Activated CD4-positive, CD25-positive, alpha-beta regulatory T cell treated with anti-CD3 and anti-CD28 coated beads, Interleukin-2, amount 50 U/mL, for 16 hours (primary cell): Measurements from ENCODE around the gene LRBA.
"Not testable (repeated sequence)": the region's sequence is repeated elsewhere in the genome, so short reads cannot be mapped to it uniquely, and the experiment has no call there.

Source experiments
- DNase-seq: peaks from one replicate; pipeline ENCODE4 v3.0.0-alpha.2; 2020; ENCODE audit warnings: low read depth, low spot score

LRBA gene

DNA sequence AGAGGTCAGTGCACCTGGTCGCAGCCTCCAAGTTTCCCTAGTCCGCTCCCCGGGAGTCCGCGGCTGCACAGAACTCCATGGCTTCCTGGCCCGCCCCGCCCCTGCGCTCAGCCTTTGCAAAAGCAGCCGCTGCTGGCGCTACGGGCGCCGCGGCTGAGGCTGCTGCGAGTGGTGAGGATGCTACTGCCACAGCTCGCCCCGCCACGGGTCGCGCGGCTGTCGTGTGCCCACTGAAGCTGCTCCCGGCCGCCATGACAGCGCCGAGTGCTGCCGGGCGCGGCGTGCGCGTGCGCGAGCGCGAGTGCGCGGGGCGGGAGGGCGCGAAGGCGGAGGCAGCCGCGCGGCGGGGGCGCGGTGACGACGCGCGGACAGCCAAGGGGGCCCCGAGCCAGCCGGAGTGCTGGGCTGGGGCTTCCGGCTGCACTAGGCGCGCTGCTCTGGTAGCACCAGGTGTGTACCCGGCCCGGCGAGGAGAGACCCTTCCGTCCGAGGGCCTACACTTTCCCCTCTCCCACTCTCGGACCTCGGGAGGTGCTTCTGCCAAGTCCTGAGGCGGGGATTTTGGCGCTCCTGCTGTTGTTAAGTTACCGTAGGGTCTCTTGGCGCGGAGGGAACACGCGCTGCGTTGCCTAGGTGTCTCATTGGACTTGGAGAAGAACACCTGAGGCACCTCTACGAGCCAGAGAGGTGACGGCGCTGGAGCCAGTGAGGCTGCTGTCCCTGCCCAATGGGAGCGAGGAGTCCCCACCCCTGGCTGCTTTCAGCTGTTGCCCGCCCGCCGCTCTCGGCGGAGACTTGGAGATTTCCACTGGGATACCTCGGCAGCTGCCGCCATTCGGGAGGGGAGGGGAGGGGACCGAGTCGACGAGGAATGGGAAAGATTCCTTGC lies 619 bp upstream of the LRBA start:
- DNase-seq, result peak; percentile 65

DNA sequence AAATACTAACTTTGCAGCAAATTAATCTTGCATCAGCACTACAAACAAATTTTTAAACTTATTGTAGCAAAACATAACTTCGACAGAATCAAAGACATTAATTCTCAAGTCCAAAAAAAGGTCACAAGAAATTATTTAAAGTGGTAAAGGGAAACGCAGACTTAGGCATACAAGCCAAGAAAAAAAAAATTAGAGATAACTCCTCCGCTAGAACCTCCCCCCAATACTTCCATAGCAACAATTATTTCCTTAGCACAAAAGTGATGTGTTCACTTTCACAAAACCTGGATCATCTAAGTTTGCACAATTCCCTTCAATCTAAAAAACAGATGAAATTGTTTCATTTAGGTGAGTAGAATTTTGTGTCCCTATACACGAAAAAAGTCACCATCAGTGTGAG lies 1.1 kb downstream of the LRBA start:
- DNase-seq, result no peak

DNA sequence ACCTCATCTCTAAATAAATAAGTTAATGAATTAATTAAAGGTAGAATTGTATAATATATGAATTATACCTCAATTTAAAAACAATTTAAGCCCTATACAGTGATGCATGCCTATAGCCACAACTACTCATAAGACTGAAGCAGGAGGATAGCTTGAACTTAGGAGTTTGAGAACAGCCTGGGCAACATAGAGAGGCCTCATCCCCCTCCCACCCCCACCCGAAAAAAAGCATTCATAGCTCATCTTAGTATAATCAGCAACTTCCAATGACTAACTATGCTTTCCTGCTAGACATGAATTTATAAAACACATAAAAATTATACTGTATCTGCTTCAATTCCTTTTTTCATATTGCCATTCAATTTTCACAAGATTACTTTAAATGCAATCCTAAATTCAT lies 1.6 kb downstream of the LRBA start:
- DNase-seq, result no peak

DNA sequence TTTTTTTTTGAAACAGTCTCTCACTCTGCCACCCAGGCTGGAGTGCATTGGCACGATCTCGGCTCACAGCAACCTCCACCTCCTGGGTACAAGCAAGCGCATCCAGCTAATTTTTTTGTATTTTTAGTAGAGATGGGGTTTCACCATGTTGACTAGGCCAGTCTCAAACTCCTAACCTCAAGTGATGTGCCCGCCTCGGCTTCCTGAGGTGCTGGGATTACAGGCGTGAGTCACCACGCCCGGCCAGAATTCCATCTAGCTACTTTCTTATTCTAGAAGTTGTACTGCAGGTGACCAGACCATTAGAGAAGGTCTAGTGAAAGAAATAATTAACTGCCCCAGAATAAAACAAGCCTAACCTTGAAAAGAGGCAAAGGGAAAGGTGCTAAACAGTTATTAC lies 2.3 kb downstream of the LRBA start:
- no peak for DNase-seq

DNA sequence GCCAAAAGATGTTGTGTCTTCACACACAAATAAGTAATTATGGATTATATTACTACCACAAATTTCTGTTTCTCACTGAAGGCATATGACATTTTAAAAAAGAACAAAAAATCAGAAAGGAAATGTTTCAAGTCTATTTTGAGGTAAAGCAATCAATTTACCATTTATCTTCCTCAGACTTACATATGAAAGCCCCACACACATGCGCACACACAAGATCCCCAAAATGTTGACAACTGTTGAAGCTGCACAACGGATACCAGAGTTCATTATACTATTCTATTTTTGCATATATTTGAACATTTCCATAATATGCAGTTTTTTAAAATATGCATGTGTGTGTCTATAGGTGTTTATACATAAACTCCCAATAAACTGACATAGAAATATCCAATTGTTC lies 2.7 kb downstream of the LRBA start:
- DNase-seq, result no peak

DNA sequence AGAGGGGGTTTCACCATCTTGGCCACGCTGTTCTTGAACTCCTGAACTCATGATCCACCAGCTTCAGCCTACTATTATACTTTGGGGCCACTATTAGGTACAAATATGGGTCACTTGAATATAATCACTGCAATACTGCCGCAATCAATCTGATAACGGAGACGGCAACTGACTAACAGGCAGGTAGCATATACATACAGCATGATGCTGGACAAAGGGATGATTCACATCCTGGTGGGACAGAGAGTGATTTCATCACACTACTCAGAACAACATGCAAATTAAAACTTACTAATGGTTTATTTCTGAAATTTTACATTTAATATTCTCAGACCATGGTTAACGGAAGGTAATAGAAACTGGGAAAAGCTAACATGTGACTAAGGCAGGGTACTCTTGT lies 10.9 kb downstream of the LRBA start:
- DNase-seq, result no peak

DNA sequence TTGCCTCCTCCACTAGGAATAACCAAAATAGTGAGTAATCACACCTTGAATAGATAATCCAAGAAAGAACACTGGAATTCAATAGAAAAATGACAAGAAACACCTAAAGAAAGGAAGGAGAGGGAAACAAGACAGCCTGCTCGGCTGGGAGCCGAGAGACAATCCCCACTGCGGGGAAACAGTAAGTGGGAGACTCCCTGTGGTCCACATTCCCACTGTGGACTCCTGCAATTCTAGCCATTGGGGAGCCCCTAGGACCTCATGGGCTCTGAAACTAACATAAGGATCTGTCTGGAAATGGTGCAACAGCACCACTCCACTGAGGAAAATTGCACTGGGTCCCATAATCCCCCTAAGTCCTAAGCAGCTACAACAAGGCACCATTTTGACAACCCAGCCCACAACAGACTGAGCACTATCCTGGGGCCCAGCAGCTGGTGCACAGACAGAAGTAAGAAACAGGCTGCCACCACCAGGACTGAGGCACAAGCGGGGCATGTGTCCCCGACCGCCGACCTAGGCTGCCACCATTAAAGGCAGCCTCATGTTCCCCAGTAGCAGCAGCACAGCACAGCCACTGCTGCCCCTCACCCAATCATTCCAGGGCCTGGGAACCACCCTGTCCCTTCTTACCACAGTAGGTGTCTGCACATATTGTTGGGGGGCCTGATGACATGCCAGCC lies 14.2 kb downstream of the LRBA start:
- DNase-seq, result no peak

DNA sequence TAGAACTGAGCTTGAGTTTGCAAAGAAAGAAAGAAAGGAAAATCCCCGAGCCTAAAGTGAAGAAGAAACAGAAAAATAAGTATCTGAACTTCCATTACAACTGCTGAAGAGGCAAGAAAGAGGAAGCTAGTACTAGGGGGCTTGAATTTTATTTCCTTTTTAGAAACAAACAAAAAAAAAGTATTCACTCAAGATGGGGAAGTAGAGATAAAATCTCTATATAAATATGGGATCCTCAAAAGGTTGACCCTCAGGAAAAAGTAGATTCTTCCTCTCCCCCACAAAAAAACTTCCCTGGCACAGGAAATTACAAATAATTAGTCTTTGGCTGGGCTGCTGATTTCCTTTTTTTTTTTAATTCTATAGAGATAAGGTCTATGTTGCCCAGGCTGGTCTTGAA lies 16.0 kb downstream of the LRBA start:
- no peak for DNase-seq

DNA sequence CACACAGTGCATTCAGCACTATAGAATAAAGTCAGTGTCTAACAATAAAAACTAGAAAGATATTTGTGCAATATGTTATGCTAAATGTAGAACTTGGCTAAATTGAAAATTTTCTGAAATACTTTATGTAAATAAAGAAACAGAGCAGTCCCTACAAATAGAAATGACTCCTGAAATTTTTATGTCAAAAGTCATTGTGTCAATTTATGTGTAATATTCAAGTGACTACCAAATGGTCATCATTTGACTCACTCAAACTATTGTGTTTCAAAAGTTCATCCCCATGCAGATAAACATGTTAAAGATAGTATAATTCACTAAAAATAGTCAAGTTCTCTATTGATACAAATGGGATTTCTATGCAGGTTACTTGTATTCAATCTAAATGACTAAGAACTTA lies 17.9 kb downstream of the LRBA start:
- DNase-seq, result no peak

DNA sequence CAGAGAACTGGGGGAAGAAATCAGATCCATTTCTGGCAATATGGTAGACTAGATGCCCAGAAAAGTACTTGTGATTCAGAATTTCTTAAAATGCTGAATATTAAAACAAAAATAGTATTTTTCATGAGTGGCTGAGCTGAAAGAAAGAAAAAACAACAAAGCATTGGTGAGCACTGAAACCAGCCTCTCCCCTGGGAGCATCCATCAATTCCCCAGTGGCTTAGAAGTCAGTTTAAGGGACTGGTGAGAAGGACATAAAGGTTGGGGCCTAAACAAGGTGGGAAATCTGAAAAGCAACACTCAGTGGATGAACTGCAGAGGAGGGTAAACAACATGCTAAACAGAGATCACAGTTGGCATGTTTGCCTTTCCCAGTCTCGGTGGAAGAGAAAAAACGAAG lies 20.4 kb downstream of the LRBA start:
- DNase-seq, result no peak

DNA sequence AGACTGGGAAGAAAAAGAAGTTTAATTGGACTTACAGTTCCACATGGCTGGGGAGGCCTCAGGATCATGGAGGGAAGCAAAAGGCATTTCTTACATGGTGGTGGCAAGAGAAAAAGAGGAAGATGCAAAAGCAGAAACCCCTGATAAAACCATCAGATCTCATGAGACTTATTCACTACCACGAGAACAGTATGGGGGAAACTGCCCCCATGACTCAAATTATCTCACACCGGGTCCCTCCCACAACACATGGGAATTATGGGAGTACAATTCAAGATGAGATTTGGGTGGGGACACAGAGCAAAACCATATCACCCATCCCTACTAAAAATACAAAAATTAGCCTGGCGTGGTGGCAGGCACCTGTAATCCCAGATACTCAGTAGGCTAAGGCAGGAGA lies 21.5 kb downstream of the LRBA start:
- not testable (repeated sequence) for DNase-seq

DNA sequence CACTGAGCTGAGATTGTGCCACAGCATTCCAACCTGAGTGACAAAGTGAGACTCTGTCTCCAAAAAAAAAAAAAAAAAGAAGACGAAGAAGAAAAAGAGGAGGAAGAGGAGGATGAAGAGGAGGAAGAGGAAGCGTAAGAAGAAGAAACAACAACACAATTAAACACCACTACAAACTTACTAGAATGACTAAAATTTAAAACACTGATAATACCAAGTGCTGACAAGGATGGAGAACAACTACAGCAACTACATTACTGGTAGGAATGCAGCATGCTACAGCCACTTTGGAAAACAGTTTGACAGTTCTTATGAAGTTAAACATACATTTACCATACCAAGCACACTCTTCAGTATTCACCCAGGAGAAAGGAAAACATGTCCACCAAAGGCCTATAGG lies 24.1 kb downstream of the LRBA start:
- no peak for DNase-seq

DNA sequence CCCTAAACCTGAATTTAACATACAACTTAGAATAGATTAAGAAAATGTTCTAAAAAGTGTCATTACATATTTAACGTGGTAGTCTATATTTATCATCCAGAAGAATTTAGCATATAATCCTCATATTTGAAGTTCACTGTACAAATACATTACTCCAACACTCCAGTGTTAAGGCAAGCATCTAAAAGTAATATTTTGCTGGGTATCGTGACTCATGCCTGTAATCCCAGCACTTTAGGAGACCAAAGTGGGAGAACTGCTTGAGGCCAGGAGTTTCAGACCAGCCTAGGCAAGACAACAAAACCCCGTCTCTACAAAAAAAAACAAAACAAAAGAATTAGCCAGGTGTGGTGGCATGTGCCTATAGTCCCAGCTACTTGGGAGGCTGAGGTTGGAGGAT lies 24.8 kb downstream of the LRBA start:
- DNase-seq, result no peak

DNA sequence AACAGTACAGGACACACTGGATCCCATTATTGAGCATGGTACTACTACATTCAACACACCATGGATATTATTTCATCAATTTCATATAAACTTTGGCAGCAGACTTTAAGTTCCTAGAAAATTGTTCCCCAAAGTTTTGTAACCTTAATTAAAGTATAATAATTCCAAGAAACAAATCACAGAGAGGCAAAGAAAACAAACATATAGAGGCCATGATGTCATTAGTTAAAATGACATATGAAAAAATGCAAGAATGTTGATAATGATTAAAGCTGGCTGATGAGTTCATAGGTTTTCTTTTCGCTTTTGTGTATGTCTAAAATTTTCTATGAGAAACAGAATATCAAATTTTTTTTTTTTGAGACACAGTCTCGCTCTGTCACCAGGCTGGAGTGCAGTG lies 26.8 kb downstream of the LRBA start:
- no peak for DNase-seq

DNA sequence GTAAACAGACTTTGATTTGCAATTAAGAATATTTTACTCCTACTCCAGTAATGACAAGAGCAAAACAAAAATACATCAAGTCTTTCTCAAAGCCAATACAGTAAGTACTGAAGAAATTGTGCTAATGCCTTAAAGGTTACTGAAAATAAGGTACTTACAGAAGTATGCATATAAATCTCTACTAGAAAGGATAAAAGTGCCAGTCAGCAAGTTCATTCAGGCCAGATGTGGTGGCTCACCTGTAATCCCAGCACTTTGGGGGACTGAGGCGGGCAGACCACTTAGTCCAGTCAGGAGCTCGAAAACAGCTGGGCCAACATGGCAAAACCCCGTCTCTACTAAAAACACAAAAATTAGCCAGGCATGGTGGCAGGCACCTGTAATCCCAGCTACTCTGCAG lies 27.9 kb downstream of the LRBA start:
- no peak for DNase-seq

DNA sequence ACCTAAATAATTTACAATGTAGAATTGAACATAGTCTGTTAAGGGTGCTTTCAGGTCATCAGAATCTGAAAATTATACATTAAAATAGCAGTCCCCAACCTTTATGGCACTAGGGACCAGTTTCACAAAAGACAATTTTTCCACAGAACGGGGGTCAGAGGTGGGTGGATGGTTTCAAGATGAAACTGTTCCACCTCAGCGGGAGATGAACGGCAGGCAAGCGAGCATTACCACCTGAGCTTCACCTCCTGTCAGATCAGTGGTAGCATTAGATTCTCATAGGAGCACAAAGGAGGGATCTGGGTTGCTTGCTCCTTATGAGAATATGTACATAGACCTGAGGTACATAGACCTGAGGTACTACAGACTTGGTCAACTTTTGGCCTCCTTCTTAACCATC lies 29.0 kb downstream of the LRBA start:
- DNase-seq, result no peak

DNA sequence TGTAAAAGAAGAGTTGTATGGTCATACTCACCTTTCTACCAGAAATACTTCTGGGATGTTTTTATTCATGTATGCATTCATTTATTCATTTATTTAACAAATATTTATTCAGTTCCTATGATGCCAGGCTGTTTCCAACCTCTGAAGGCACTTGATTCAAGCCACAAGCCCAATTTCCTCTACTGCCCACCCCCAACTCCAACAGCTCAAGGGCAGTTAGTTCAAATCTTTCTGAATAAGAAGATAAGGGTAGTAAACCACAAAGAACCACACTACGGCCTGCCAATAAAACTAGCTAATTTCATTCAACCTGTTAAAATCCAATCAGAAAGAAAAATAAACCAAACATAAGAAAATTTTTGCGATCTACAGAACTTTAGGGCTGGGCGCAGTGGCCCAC lies 31.2 kb downstream of the LRBA start:
- no peak for DNase-seq

DNA sequence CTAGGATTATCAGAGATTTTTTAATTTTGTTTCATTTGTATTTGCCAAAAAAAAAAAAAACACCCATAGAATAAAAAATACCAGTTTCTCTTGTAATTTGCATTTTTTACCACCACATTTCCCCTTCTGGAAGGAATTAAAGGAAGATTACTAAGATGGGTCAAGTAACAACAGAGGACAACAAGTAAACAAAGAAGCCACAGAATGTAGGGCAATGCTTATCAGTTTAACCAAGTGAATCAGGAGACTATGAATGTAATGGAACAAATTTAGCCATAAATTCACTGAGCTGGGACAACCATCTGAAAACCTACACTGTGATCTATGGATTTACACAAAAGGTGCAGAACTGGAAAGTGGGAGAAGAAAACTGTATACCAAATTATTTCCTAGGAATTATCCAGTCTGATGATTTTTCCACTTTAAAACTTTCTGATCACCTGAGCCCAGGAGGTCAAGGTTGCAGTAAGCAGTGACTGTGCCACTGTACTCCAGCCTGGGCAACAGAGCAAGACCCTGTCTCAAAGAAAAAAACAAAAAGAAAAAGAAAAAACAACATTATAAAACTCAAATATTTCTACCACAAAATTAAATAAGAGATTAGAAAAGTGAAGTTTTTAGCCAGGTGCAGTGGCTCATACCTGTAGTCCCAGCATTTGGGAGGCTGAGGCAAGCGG lies 32.4 kb downstream of the LRBA start:
- DNase-seq, result no peak

DNA sequence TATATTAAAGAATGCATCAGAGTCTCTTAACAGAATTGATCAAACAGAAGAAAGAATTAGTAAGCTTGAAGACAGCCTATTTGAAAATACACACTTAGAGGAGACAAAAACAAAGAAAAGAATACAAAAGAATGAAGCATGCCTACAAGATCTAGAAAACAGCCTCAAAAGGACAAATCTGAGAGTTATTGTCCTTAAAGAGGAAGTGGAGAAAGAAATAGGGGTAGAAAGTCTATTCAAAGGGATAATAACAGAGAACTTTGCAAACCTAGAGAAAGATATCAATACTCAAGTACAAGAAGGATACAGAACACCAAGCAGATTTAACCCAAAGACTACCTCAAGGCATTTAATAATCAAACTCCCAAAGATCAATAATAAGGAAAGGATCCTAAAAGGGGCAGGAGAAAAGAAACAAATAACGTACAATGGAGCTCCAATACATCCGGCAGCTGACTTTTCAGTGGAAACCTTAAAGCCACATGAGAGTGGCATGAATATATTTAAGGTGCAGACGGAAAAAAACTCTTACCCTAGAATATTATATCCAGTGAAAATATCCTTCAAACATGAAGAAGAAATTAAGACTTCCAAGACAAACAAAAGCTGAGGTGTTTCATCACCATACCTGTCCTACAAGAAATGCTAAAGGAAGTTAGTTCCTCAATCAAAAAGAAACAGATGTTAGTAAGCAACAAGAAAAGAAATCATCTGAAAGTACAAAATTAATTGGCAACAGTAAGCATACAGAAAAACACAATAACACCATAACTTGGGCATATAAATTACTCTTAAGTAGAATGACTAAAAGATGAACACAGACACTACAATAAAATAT lies 36.1 kb downstream of the LRBA start:
- DNase-seq, result no peak

DNA sequence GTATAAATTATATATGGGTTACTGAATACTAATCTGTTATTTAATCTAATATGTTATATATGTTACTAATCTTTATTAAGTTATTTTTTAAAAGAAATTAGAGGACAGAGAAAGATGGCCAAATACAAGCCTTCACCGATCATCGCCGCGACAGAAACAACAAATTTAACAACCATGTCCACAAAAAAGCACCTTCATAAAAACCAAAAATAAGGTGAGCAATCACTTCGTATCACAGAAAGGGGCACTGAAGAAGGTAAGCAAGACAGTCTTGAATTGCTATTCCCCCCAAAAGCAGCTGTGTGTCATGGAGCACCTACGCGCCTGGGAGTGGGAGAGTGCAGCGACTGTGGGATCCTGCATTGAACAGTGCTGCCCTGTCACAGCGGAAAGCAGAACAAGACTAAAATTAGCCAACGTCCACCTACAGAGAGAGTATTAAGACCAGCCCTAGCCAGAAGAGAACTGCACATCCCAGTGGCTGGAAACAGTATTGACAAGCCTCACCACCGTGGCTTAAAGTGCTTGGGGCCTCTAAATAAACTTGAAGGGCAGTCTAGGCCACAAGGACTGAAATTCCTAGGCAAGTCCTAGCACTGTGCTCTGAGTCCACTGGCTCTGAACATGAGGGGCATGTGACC lies 38.5 kb downstream of the LRBA start:
- no peak for DNase-seq

DNA sequence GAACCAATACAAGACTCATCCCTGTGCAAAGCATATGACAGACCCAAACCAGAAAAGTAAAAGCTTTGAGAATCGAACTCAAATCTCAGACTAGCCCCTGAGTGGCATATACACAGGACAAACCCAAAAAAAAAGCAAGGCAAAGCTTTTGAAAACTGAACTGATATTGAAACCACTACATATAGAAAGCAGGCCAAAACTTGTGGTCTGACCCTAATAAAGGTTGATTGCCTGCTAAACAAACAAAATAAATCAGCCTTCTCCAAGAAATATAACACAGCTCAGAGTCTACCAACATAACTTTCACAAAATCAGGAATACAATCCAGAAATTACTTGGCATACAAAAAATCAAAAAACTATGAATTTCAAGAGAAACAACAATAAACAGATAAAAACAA lies 40.3 kb downstream of the LRBA start:
- DNase-seq, result no peak
